HFFc6 (cell line): Measurements from ENCODE around the gene HUNK. TPM values are rescaled to one million over a fixed set of nuclear protein-coding genes. Genes with fewer than 3 reads are reported as not detected.

ENCODE experiments used
- DNase-seq: peaks from one replicate; pipeline ENCODE4 v3.0.0-alpha.2; 2018
- H3K27ac Mint-ChIP-seq: 2 replicates; pipeline ENCODE4 v1.8.0; 2020; ENCODE audit warnings: mild to moderate bottlenecking, mixed read lengths
- H3K27me3 Mint-ChIP-seq: 2 replicates; pipeline ENCODE4 v1.8.0; 2021; ENCODE audit warnings: mild to moderate bottlenecking, moderate library complexity, mixed read lengths; ENCODE audit not compliant: insufficient read depth
- H3K36me3 Mint-ChIP-seq: 2 replicates; pipeline ENCODE4 v1.8.0; 2021; ENCODE audit warnings: low read depth, mixed read lengths
- H3K4me1 Mint-ChIP-seq: 2 replicates; pipeline ENCODE4 v1.8.0; 2020; ENCODE audit warnings: low read depth, mixed read lengths
- H3K4me3 Mint-ChIP-seq: 2 replicates; pipeline ENCODE4 v1.8.0; 2020; ENCODE audit warnings: mild to moderate bottlenecking, moderate library complexity, mixed read lengths
- H3K9me3 Mint-ChIP-seq: 2 replicates; pipeline ENCODE4 v1.8.0; 2020; ENCODE audit warnings: mild to moderate bottlenecking, mixed read lengths
- total RNA-seq, 6 experiments: library from RNA; stranded (reverse); fragmentation: NEBNext Ultra II Directional; extraction: Animal tissue kit (Norgen Biotek cat#: 25700); gene quantifications; 2 replicates in 1 of 6; 3 replicates in 5 of 6; pipeline ENCODE4 v1.2.3, GENCODE V29; 2021
- TF ChIP-seq, protein P1 (sequence below): fragments of 200-600 bp; sonication (generic); IDR thresholded peaks from 2 replicates; pipeline ENCODE4 v1.5.0; 2021; ENCODE audit warnings: antibody characterized with exemption, mild to moderate bottlenecking

The HUNK gene
- total RNA-seq, 6 experiments from 2014 or later: not detected

DNA sequence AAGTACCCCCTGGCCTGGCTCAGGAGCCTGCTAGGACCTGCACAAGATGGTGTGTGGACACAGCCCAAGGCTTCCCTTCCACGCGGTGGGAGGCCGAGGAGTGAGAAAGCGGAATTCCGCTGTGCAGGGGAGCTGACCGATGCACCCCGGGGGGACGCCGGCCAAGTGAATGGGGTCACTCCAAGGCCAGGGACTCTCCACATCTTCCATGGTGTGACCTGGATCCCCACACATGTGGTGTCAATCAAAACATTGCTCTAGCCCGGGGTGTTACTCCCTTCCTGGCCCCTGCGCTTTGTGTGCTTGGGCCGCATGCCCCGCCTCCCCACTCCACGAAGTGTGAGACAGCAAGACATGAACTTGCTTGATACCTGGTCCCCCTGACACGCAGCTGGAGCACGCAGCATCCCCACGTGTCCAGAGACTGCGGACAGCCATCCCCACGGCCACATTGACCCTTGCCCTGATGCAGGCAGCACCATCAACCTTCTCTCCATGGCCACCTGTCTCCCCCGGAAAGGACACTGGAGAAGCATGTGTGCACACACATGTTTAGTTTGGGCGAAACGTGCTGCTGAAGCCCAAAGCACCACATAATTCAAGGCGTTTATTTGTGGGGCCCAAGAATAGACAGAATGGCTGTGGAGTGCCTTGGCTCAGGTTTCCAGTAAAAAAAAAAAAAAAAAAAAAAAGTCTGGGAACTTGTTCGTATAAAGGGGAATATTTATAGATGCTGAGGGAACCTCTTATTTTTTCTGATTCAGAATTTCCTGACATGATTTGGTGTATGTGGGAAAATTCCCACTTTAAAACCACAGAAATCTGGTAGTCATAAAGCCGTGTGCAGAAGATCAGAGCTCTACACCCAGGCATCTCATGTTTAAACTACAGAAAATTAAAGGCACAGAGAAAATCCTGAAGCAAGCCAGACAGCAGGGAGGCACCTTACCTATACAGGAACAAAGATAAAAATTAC, 171.7 kb downstream of the HUNK start:
- H3K36me3 Mint-ChIP-seq: peaks cover 9% of the 10 kb centered on the region; the same call in 1 of the 2 replicates
- no peaks in the 10 kb centered on the region for H3K4me1 Mint-ChIP-seq
- TF ChIP-seq, protein P1, sequence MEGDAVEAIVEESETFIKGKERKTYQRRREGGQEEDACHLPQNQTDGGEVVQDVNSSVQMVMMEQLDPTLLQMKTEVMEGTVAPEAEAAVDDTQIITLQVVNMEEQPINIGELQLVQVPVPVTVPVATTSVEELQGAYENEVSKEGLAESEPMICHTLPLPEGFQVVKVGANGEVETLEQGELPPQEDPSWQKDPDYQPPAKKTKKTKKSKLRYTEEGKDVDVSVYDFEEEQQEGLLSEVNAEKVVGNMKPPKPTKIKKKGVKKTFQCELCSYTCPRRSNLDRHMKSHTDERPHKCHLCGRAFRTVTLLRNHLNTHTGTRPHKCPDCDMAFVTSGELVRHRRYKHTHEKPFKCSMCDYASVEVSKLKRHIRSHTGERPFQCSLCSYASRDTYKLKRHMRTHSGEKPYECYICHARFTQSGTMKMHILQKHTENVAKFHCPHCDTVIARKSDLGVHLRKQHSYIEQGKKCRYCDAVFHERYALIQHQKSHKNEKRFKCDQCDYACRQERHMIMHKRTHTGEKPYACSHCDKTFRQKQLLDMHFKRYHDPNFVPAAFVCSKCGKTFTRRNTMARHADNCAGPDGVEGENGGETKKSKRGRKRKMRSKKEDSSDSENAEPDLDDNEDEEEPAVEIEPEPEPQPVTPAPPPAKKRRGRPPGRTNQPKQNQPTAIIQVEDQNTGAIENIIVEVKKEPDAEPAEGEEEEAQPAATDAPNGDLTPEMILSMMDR: no peak
- H3K4me3 Mint-ChIP-seq: no peak overlapping the region
- no peak for DNase-seq
- peaks cover 59% of the 10 kb centered on the region for H3K9me3 Mint-ChIP-seq
- H3K27me3 Mint-ChIP-seq: no peaks in the 10 kb centered on the region; the same call in 1 of the 2 replicates
- H3K27ac Mint-ChIP-seq: no peak overlapping the region

DNA sequence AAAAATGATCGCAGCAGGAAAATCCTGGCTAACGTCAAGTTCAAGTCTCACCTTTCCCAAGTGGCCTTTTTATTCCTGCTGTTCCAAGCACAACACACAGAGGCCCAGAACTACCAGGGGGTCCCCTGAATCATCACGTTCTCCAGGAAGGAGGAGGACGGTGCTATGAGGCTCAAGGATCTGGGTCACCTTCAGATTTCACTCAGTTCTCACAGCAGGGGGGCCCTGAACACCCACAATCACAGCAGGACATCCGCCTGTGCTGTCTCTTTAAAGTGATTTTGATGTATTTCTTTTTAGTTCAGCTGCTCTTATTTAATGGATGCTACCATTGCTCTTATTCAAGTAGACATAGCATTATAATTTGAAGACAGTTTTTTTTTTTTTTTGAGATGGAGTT, 173.4 kb downstream of the HUNK start:
- Mint-ChIP-seq H3K4me1 (no peaks in the 10 kb centered on the region), H3K27me3 (no peaks in the 10 kb centered on the region; the same call in 1 of the 2 replicates), H3K36me3 (peaks cover 9% of the 10 kb centered on the region; the same call in 1 of the 2 replicates), H3K4me3 (no peak overlapping the region), H3K9me3 (peaks cover 61% of the 10 kb centered on the region), H3K27ac (no peak overlapping the region)
- no peak for DNase-seq
- TF ChIP-seq, protein P1: no peak

DNA sequence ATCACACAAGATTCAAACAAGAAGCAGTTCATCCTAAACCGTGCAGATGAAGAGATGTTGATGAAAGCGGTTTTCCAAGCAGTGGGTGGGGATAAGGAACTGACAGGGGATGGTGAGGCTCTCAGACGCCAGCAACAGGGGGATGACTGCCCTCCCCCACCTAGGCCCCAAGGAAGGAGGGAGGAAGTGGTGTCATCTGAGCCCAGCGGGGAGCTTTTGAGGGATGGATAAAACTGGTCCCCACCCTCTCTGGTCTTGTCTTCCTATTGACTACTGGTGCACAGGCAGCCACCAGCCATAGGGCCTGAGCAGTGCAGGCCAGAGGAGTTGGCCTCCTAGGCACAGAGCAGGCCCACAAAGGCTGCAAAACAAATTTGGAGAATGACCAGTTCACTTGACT, 175.5 kb downstream of the HUNK start:
- peaks cover 62% of the 10 kb centered on the region for H3K9me3 Mint-ChIP-seq
- DNase-seq: no peak
- H3K4me3 Mint-ChIP-seq: no peak overlapping the region
- H3K27ac Mint-ChIP-seq: no peak overlapping the region
- H3K27me3 Mint-ChIP-seq: no peaks in the 10 kb centered on the region; the same call in 1 of the 2 replicates
- H3K36me3 Mint-ChIP-seq: 0 out of 2 replicates have a peak, but pooled peaks cover 9% of the 10 kb centered on the region
- TF ChIP-seq, protein P1: no peak
- no peaks in the 10 kb centered on the region for H3K4me1 Mint-ChIP-seq

Other genes starting within 250 kb of the HUNK start
- 100 to 1,000 TPM; 236 to 290 (median 281) TPM for gene SOD1, start 213.3 kb upstream of the HUNK start, total RNA-seq
- 10 to 100 TPM; 21.8 to 28.4 (median 26.3) TPM for gene SCAF4, start 140.9 kb upstream of the HUNK start, total RNA-seq